Measurements from ENCODE around the gene COLEC12. TPM values are rescaled to one million over a fixed set of nuclear protein-coding genes. Genes with fewer than 3 reads are reported as not detected.

The COLEC12 gene
- total RNA-seq, 2 experiments from 2014 or later: not detected

GRCh38 chr18:336713-337112, 163.8 kb downstream of the COLEC12 start:
- Histone ChIP-seq H3K27me3 (ENCODE audit: control insufficient read depth in 1 of 2, insufficient read depth in 2 of 2, low read length in 2 of 2) (peaks cover 0 to 4% of the 10 kb centered on the region in 2 experiments), H3K4me3 (ENCODE audit: low read length) (no peak overlapping the region), H3K27ac (ENCODE audit: low read depth in 1 of 2, low read length in 2 of 2) (no peak overlapping the region), H3K4me1 (ENCODE audit: insufficient read depth, low read length) (no peaks in the 10 kb centered on the region), H3K9me3 (ENCODE audit: control insufficient read depth in 1 of 2, insufficient read depth in 1 of 2, low read length in 2 of 2) (no peaks in the 10 kb centered on the region), H3K36me3 (ENCODE audit: insufficient read depth, low read length) (no peaks in the 10 kb centered on the region)
- ATAC-seq (ENCODE audit: poor library complexity) (no peak), DNase-seq (peak in 2 of 14 experiments; percentile 9 to 25)
- peaks cover 9% of the 10 kb centered on the region for H3K27me3 Mint-ChIP-seq
- ChIA-PET CTCF (no interaction called here), POLR2A (no interaction called here)
- H3K27ac Mint-ChIP-seq: no peak overlapping the region
- no peaks in the 10 kb centered on the region for H3K36me3 Mint-ChIP-seq (ENCODE audit: low read depth)
- intact Hi-C loops (cut with DNase I, micrococcal nuclease): no loop called here
- H3K4me3 Mint-ChIP-seq: no peak overlapping the region
- TF ChIP-seq CTCF (IDR thresholded peaks at IDR 0.05): no peak
- H3K9me3 Mint-ChIP-seq: no peaks in the 10 kb centered on the region
- H3K4me1 Mint-ChIP-seq (ENCODE audit: low read depth): no peaks in the 10 kb centered on the region

GRCh38 chr18:335733-336132, 164.8 kb downstream of the COLEC12 start:
- peak in 2 of 14 experiments; percentile 23 to 34 for DNase-seq
- H3K4me3 ChIP-seq (ENCODE audit: low read length): no peak overlapping the region
- no peak for ATAC-seq (ENCODE audit: poor library complexity)
- H3K27me3 Mint-ChIP-seq: peaks cover 10% of the 10 kb centered on the region
- peaks cover 0 to 4% of the 10 kb centered on the region in 2 experiments for H3K27me3 ChIP-seq (ENCODE audit: control insufficient read depth in 1 of 2, insufficient read depth in 2 of 2, low read length in 2 of 2)
- H3K36me3 Mint-ChIP-seq (ENCODE audit: low read depth): no peaks in the 10 kb centered on the region
- H3K36me3 ChIP-seq (ENCODE audit: insufficient read depth, low read length): no peaks in the 10 kb centered on the region
- no peaks in the 10 kb centered on the region for H3K9me3 Mint-ChIP-seq
- ChIA-PET POLR2A (no interaction called here), CTCF (no interaction called here)
- no peaks in the 10 kb centered on the region for H3K4me1 Mint-ChIP-seq (ENCODE audit: low read depth)
- H3K9me3 ChIP-seq (ENCODE audit: control insufficient read depth in 1 of 2, insufficient read depth in 1 of 2, low read length in 2 of 2): no peaks in the 10 kb centered on the region
- intact Hi-C loops (cut with DNase I, micrococcal nuclease): no loop called here
- H3K4me1 ChIP-seq (ENCODE audit: insufficient read depth, low read length): no peaks in the 10 kb centered on the region
- no peak overlapping the region for H3K4me3 Mint-ChIP-seq
- TF ChIP-seq CTCF (IDR thresholded peaks at IDR 0.05): no peak
- no peak overlapping the region for H3K27ac ChIP-seq (ENCODE audit: low read depth in 1 of 2, low read length in 2 of 2)
- H3K27ac Mint-ChIP-seq: no peak overlapping the region

GRCh38 chr18:334575-335132, 165.8 kb downstream of the COLEC12 start:
- no peak for DNase-seq
- H3K4me3 ChIP-seq (ENCODE audit: low read length): no peak overlapping the region
- ATAC-seq (ENCODE audit: poor library complexity): no peak
- no peak overlapping the region for H3K27ac ChIP-seq (ENCODE audit: low read depth in 1 of 2, low read length in 2 of 2)
- Mint-ChIP-seq H3K27me3 (peaks cover 10% of the 10 kb centered on the region), H3K9me3 (no peaks in the 10 kb centered on the region), H3K4me3 (no peak overlapping the region), H3K4me1 (ENCODE audit: low read depth) (no peaks in the 10 kb centered on the region), H3K36me3 (ENCODE audit: low read depth) (no peaks in the 10 kb centered on the region), H3K27ac (no peak overlapping the region)
- ChIA-PET POLR2A (no interaction called here), CTCF (no interaction called here)
- H3K4me1 ChIP-seq (ENCODE audit: insufficient read depth, low read length): no peaks in the 10 kb centered on the region
- no peaks in the 10 kb centered on the region for H3K36me3 ChIP-seq (ENCODE audit: insufficient read depth, low read length)
- no peak for TF ChIP-seq CTCF (IDR thresholded peaks at IDR 0.05)
- H3K27me3 ChIP-seq (ENCODE audit: control insufficient read depth in 1 of 2, insufficient read depth in 2 of 2, low read length in 2 of 2): peaks cover 0 to 4% of the 10 kb centered on the region in 2 experiments
- intact Hi-C loops (cut with DNase I, micrococcal nuclease): no loop called here
- no peaks in the 10 kb centered on the region for H3K9me3 ChIP-seq (ENCODE audit: control insufficient read depth in 1 of 2, insufficient read depth in 1 of 2, low read length in 2 of 2)

Measured in CD4-positive, alpha-beta T cell (primary cell).